Hepatocyte (in vitro differentiated cells): ENCODE measurements around the gene GNG12. TPM values are rescaled to one million over a fixed set of nuclear protein-coding genes. Genes with fewer than 3 reads are reported as not detected.

Source experiments
- DNase-seq: peaks from one replicate; pipeline ENCODE4 v3.0.0-alpha.2; 2016; ENCODE audit warnings: low spot score
- H2AFZ ChIP-seq: fragments of 200-600 bp; sonication (generic); 2 replicates; pipeline ENCODE4 v1.6.0; 2016; ENCODE audit warnings: antibody characterized with exemption, mild to moderate bottlenecking
- H3K27ac ChIP-seq: fragments of 200-600 bp; sonication (generic); 2 replicates; pipeline ENCODE4 v1.5.1; 2016; ENCODE audit warnings: mild to moderate bottlenecking
- H3K27me3 ChIP-seq: fragments of 200-600 bp; sonication (generic); 2 replicates; pipeline ENCODE4 v1.6.1; 2016
- H3K36me3 ChIP-seq: fragments of 200-600 bp; sonication (generic); replicated peaks from 2 replicates; pipeline ENCODE4 v1.5.1; 2016; ENCODE audit warnings: low read depth; ENCODE audit not compliant: insufficient read depth
- H3K4me1 ChIP-seq: fragments of 200-600 bp; sonication (generic); 2 replicates; pipeline ENCODE4 v1.5.1; 2016; ENCODE audit warnings: mild to moderate bottlenecking, moderate library complexity; ENCODE audit not compliant: insufficient read depth
- H3K4me2 ChIP-seq: fragments of 200-600 bp; sonication (generic); 2 replicates; pipeline ENCODE4 v1.6.0; 2016
- H3K4me3 ChIP-seq: fragments of 200-600 bp; sonication (generic); 2 replicates; pipeline ENCODE4 v1.5.1; 2016; ENCODE audit warnings: mild to moderate bottlenecking
- H3K79me2 ChIP-seq: fragments of 200-600 bp; sonication (generic); 2 replicates; pipeline ENCODE4 v1.6.0; 2017; ENCODE audit warnings: mild to moderate bottlenecking
- H3K9me2 ChIP-seq: fragments of 200-600 bp; sonication (generic); replicated peaks from 2 replicates; pipeline ENCODE4 v1.6.0; 2017; ENCODE audit warnings: mild to moderate bottlenecking; ENCODE audit not compliant: insufficient read depth
- H3K9me3 ChIP-seq: fragments of 200-600 bp; sonication (generic); 2 replicates; pipeline ENCODE4 v1.5.1; 2016; ENCODE audit warnings: low read depth, mild to moderate bottlenecking
- H4K20me1 ChIP-seq: fragments of 200-600 bp; sonication (generic); 2 replicates; pipeline ENCODE4 v1.6.0; 2016; ENCODE audit warnings: mild to moderate bottlenecking; ENCODE audit not compliant: insufficient read depth, poor library complexity, severe bottlenecking
- EZH2 ChIP-seq: fragments of 200-600 bp; sonication (generic); IDR thresholded peaks from 2 replicates; pipeline ENCODE4 v1.6.1; 2016; ENCODE audit warnings: antibody characterized with exemption, mild to moderate bottlenecking, borderline replicate concordance
- EZH2phosphoT487 ChIP-seq: fragments of 200-600 bp; sonication (generic); IDR thresholded peaks from one replicate; pipeline ENCODE4 v1.6.1; 2018; ENCODE audit warnings: antibody characterized with exemption, mild to moderate bottlenecking, low read depth, moderate library complexity; ENCODE audit not compliant: unreplicated experiment, severe bottlenecking
- WGBS: methylation state at CpG from one replicate; pipeline ENCODE4 v1.1.6; 2016; ENCODE audit warnings: low lambda C conversion rate; ENCODE audit errors: missing lambda C conversion rate; 5-methylcytosine and 5-hydroxymethylcytosine counted together
- polyA plus RNA-seq: library from polyadenylated mRNA; unstranded; fragments of >200 nt; fragmentation: Nextera tagmentation; extraction: Ambion mirVana; gene quantifications from 2 replicates; pipeline ENCODE4 v1.2.1, GENCODE V29; 2016
- total RNA-seq: library from RNA; depleted of rRNA; stranded (reverse); fragments of >200 nt; gene quantifications from 2 replicates; pipeline ENCODE4 v1.2.3, GENCODE V29; 2014
- TF ChIP-seq, protein P1 (sequence below): fragments of 200-600 bp; sonication (generic); IDR thresholded peaks from 2 replicates; pipeline ENCODE4 v1.5.1; 2016; ENCODE audit warnings: antibody characterized with exemption, mild to moderate bottlenecking; ENCODE audit not compliant: poor library complexity

The GNG12 gene
- total and polyA plus RNA-seq, 2 experiments from 2014 or later, result 49.6 to 108 TPM

GRCh38 chr1:67687198-67687545, 146.1 kb downstream of the GNG12 start:
- TF ChIP-seq EZH2, result no peak
- TF ChIP-seq, protein P1, sequence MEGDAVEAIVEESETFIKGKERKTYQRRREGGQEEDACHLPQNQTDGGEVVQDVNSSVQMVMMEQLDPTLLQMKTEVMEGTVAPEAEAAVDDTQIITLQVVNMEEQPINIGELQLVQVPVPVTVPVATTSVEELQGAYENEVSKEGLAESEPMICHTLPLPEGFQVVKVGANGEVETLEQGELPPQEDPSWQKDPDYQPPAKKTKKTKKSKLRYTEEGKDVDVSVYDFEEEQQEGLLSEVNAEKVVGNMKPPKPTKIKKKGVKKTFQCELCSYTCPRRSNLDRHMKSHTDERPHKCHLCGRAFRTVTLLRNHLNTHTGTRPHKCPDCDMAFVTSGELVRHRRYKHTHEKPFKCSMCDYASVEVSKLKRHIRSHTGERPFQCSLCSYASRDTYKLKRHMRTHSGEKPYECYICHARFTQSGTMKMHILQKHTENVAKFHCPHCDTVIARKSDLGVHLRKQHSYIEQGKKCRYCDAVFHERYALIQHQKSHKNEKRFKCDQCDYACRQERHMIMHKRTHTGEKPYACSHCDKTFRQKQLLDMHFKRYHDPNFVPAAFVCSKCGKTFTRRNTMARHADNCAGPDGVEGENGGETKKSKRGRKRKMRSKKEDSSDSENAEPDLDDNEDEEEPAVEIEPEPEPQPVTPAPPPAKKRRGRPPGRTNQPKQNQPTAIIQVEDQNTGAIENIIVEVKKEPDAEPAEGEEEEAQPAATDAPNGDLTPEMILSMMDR, result no peak
- TF ChIP-seq EZH2phosphoT487, result no peak
- H4K20me1 ChIP-seq, result peaks cover 3% of the 10 kb centered on the region
- WGBS, result 37% methylated on average over 3 of the region's 3 CpGs
- H2AFZ ChIP-seq, result no peak overlapping the region
- no peaks in the 10 kb centered on the region for H3K9me3 ChIP-seq
- H3K4me1 ChIP-seq, result peaks cover 15% of the 10 kb centered on the region
- H3K4me2 ChIP-seq, result peak overlapping the region; percentile 76
- peaks cover 12% of the 10 kb centered on the region for H3K79me2 ChIP-seq
- H3K27me3 ChIP-seq, result no peaks in the 10 kb centered on the region
- H3K9me2 ChIP-seq, result no peaks in the 10 kb centered on the region
- peak overlapping the region; percentile 98 for H3K27ac ChIP-seq
- no peak for DNase-seq
- no peaks in the 10 kb centered on the region for H3K36me3 ChIP-seq
- H3K4me3 ChIP-seq, result peak overlapping the region; percentile 19

DNA sequence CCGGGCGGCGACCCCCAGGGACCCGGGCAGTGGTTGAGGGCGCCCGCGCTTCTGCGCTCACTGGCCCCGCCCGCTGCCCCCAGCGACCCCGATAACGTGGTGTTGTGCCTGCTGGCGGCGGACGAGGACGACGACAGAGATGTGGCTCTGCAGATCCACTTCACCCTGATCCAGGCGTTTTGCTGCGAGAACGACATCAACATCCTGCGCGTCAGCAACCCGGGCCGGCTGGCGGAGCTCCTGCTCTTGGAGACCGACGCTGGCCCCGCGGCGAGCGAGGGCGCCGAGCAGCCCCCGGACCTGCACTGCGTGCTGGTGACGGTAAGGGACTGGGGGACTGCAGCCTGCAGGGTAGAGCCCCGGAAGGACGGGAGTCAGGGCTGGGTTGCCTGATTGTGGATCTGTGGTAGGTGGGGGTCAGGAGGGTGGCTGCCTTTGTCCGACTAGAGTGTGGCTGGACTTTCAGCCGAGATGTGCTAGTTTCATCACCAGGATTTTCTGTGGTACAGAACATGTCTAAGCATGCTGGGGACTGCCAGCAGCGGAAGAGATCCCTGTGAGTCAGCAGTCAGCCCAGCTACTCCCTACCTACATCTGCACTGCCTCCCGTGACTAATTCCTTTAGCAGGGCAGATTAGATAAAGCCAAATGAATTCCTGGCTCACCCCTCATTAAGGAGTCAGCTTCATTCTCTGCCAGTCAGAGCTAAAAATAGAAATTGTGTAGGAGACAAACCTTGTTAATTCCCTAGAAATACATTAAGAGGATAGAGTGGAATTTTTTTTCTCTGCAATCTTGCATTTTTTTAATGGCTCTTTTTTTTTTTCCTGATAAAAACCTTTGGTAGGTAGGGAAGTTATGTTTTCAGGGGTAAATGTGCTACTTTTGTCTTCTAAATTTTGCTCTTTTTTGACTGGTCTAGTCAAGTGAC, 146.7 kb downstream of the GNG12 start:
- Histone ChIP-seq H3K9me3 (no peaks in the 10 kb centered on the region), H3K4me1 (peaks cover 15% of the 10 kb centered on the region), H2AFZ (peak overlapping the region; percentile 33), H3K27me3 (no peaks in the 10 kb centered on the region), H3K36me3 (no peaks in the 10 kb centered on the region), H4K20me1 (peaks cover 3% of the 10 kb centered on the region), H3K9me2 (no peaks in the 10 kb centered on the region), H3K27ac (peak overlapping the region; percentile 98), H3K79me2 (peaks cover 12% of the 10 kb centered on the region), H3K4me2 (peak overlapping the region; percentile 76), H3K4me3 (peak overlapping the region; percentile 88)
- DNase-seq, result peak; percentile 91
- WGBS, result 2% methylated on average over 18 of the region's 43 CpGs
- TF ChIP-seq EZH2 (no peak), EZH2phosphoT487 (no peak)
- TF ChIP-seq, protein P1, result no peak

- H3K27ac ChIP-seq, result peak overlapping the region; percentile 98
- peak overlapping the region; percentile 88 for H3K4me3 ChIP-seq
- peak overlapping the region; percentile 76 for H3K4me2 ChIP-seq
- no peaks in the 10 kb centered on the region for H3K9me2 ChIP-seq
- TF ChIP-seq EZH2, result no peak
- TF ChIP-seq, protein P1, result no peak
- no peak for TF ChIP-seq EZH2phosphoT487
- H3K27me3 ChIP-seq, result no peaks in the 10 kb centered on the region
- H4K20me1 ChIP-seq, result peaks cover 3% of the 10 kb centered on the region
- WGBS, result 2% methylated on average over 29 of the region's 65 CpGs
- peak overlapping the region; percentile 33 for H2AFZ ChIP-seq
- no peaks in the 10 kb centered on the region for H3K9me3 ChIP-seq
- peaks cover 15% of the 10 kb centered on the region for H3K4me1 ChIP-seq
- H3K79me2 ChIP-seq, result peaks cover 12% of the 10 kb centered on the region
- H3K36me3 ChIP-seq, result no peaks in the 10 kb centered on the region
- DNase-seq, result peak; percentile 69
Observed at GRCh38 chr1:67685558-67686266, 147.6 kb downstream of the GNG12 start.
